ENCODE data around the gene ANKDD1A.

The ANKDD1A gene

GRCh38 chr15:64985366-64986033, 73.8 kb downstream of the ANKDD1A start:
- Histone ChIP-seq H3K9ac (ENCODE audit: low read depth, low read length) (no peak overlapping the region), H3K27me3 (ENCODE audit: control insufficient read depth, insufficient read depth, low read length) (no peaks in the 10 kb centered on the region)

GRCh38 chr15:64987136-64987535, 75.4 kb downstream of the ANKDD1A start:
- H3K27me3 ChIP-seq (ENCODE audit: control insufficient read depth, insufficient read depth, low read length) = no peaks in the 10 kb centered on the region
- H3K9me3 ChIP-seq (ENCODE audit: control insufficient read depth, insufficient read depth, low read length) = no peaks in the 10 kb centered on the region
- H3K36me3 ChIP-seq (ENCODE audit: control insufficient read depth, insufficient read depth, low read length) = no peaks in the 10 kb centered on the region
- H3K4me3 ChIP-seq (ENCODE audit: low read depth, low read length) = no peak overlapping the region
- peaks cover 2% of the 10 kb centered on the region for H3K4me1 ChIP-seq (ENCODE audit: control insufficient read depth, insufficient read depth, low read length)
- no peak overlapping the region for H3K9ac ChIP-seq (ENCODE audit: low read depth, low read length)

More at GRCh38 chr15:64985366-64986033, 73.8 kb downstream of the ANKDD1A start:
- Histone ChIP-seq H3K4me3 (ENCODE audit: low read depth, low read length) (no peak overlapping the region), H3K9me3 (ENCODE audit: control insufficient read depth, insufficient read depth, low read length) (no peaks in the 10 kb centered on the region), H3K36me3 (ENCODE audit: control insufficient read depth, insufficient read depth, low read length) (no peaks in the 10 kb centered on the region), H3K4me1 (ENCODE audit: control insufficient read depth, insufficient read depth, low read length) (peaks cover 2% of the 10 kb centered on the region)

DNA sequence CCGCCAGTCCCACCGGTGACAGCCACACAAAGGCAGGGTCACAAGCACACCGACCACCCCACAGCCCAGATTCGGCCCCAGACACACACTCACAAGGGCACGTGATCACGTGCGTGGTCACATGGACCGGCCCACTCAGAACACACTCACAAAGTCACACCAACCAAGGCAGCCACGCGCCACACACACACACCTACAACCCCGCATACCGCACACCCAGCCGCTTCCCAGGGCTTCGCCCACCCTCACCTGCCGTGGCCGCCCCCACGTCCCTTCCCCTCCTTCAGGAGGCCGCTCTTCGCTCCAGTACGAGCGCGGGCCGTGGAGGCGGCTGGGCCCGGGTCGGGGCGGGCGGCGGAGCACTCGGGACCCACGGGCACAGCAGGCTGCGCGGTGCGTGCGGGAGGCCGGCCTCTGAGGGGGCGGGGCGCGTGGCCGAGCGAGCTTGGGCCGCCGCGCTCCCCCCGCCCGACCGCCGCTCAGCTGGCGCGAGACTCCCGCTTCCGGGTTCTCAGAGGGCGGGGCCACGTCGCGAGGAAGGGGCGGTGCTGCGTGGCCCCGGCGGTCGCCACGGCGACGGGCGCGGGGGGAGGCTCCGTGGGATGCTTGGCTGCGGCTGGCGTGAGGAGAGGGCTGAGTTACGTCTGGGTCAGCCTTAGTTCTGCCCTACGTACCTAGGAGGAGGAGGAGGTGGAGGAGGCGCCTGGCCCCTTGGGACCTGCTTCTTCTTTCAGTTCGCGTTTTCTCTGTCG, 77.9 kb downstream of the ANKDD1A start, which contains the start of gene SPG21:
TSS of gene SPG21 (minus strand) at position 499 of the 752 bp plus-strand sequence. CDS start 6,345 bp downstream, outside the sequence.
- Histone ChIP-seq H3K36me3 (ENCODE audit: control insufficient read depth, insufficient read depth, low read length) (no peaks in the 10 kb centered on the region), H3K27me3 (ENCODE audit: control insufficient read depth, insufficient read depth, low read length) (no peaks in the 10 kb centered on the region), H3K9me3 (ENCODE audit: control insufficient read depth, insufficient read depth, low read length) (no peaks in the 10 kb centered on the region), H3K4me3 (ENCODE audit: low read depth, low read length) (peak within 1 kb of the TSS; percentile 96), H3K9ac (ENCODE audit: low read depth, low read length) (peak within 1 kb of the TSS; percentile 94), H3K4me1 (ENCODE audit: control insufficient read depth, insufficient read depth, low read length) (peaks cover 2% of the 10 kb centered on the region)

DNA sequence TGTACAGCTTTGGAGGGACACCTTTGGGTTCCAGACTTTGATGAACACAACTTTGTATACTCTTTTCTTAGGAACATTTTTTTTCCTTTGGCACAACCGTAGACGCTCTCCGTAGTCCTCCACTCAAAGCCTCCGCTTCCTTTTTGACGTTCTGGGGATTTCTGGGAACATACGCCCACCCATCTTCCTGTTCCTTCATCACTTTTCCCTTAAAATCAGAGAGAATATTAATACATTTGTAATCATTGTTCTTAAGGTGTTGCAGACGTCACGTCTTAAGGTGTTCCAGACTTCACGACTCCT, 78.4 kb downstream of the ANKDD1A start:
- peak overlapping the region; percentile 96 for H3K4me3 ChIP-seq (ENCODE audit: low read depth, low read length)
- H3K9ac ChIP-seq (ENCODE audit: low read depth, low read length) = peak overlapping the region; percentile 83
- H3K27me3 ChIP-seq (ENCODE audit: control insufficient read depth, insufficient read depth, low read length) = no peaks in the 10 kb centered on the region

DNA sequence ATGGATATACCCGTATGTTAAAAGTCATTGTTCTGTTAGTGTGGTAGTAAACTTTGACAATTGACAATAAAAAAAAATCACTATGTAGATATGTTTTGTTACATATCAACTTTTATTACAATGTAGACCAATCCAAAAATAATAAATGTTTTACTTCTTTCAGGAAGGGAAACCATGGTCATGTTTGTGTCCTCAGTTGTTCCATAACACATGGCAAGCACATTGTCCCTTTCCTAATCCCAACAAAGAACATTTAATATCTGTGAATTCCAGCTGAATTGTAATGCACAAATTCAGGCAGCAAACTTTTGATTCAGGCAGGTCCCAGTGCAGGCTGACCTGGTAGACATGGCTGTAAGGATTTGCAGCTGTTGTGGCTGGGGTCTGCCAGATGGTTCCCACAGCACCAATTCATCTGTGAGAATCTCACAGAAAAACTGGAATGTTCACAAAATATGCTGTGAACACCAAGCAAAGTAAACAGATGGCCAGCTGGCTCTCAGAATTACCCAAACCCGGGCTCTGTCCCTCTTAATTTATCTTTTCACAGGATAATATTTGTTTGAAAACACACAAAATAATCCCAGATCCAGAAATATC, 79.9 kb downstream of the ANKDD1A start:
- Histone ChIP-seq H3K36me3 (ENCODE audit: control insufficient read depth, insufficient read depth, low read length) (no peaks in the 10 kb centered on the region), H3K4me1 (ENCODE audit: control insufficient read depth, insufficient read depth, low read length) (peaks cover 2% of the 10 kb centered on the region), H3K9ac (ENCODE audit: low read depth, low read length) (no peak overlapping the region), H3K9me3 (ENCODE audit: control insufficient read depth, insufficient read depth, low read length) (no peaks in the 10 kb centered on the region), H3K4me3 (ENCODE audit: low read depth, low read length) (no peak overlapping the region), H3K27me3 (ENCODE audit: control insufficient read depth, insufficient read depth, low read length) (no peaks in the 10 kb centered on the region)

More for the DNA sequence above, 78.4 kb downstream of the ANKDD1A start:
- Histone ChIP-seq H3K9me3 (ENCODE audit: control insufficient read depth, insufficient read depth, low read length) (no peaks in the 10 kb centered on the region), H3K36me3 (ENCODE audit: control insufficient read depth, insufficient read depth, low read length) (no peaks in the 10 kb centered on the region), H3K4me1 (ENCODE audit: control insufficient read depth, insufficient read depth, low read length) (peaks cover 2% of the 10 kb centered on the region)

DNA sequence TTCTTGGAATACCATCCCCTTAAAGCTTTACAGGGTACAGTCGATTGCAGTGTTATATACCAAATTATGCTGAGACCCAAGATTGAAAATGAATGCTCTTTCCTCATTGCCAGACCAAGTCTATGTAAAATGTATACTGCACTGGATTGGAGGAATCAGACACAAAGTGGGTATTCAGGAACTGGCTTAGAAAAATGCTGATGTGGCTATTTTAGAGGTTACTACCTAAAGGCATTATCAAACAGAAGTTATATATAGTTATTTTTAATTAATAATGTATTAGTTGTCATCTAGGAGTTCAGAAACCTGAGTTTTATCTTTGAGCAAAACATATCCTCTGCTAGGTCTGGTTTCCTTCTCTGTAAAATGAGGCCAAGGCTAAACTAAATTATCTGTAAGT, 81.6 kb downstream of the ANKDD1A start:
- H3K36me3 ChIP-seq (ENCODE audit: control insufficient read depth, insufficient read depth, low read length) = no peaks in the 10 kb centered on the region
- H3K4me1 ChIP-seq (ENCODE audit: control insufficient read depth, insufficient read depth, low read length) = peaks cover 2% of the 10 kb centered on the region
- no peak overlapping the region for H3K4me3 ChIP-seq (ENCODE audit: low read depth, low read length)
- H3K9ac ChIP-seq (ENCODE audit: low read depth, low read length) = no peak overlapping the region
- no peaks in the 10 kb centered on the region for H3K27me3 ChIP-seq (ENCODE audit: control insufficient read depth, insufficient read depth, low read length)
- H3K9me3 ChIP-seq (ENCODE audit: control insufficient read depth, insufficient read depth, low read length) = no peaks in the 10 kb centered on the region

DNA sequence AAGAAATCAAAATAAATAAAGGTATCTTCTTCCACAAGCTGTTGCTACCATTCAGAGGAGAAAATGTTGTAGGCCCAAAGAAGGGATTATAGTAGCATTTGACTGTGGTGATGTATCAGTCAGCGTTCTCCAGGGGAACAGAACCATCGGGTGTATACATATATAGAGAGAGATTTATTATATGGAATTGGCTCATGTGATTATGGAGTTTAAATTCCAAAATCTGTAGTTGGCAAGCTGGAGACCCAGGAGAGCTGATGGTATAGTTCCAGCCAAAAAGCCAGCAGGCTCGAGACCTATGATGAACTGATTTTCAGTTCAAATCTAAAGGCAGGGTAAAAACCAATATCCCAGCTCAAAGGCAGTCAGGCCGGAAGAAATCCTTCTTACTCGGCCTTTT, 85.4 kb downstream of the ANKDD1A start:
- H3K27me3 ChIP-seq (ENCODE audit: control insufficient read depth, insufficient read depth, low read length) = no peaks in the 10 kb centered on the region
- no peak overlapping the region for H3K9ac ChIP-seq (ENCODE audit: low read depth, low read length)
- no peaks in the 10 kb centered on the region for H3K4me1 ChIP-seq (ENCODE audit: control insufficient read depth, insufficient read depth, low read length)
- H3K9me3 ChIP-seq (ENCODE audit: control insufficient read depth, insufficient read depth, low read length) = no peaks in the 10 kb centered on the region
- no peak overlapping the region for H3K4me3 ChIP-seq (ENCODE audit: low read depth, low read length)
- no peaks in the 10 kb centered on the region for H3K36me3 ChIP-seq (ENCODE audit: control insufficient read depth, insufficient read depth, low read length)

DNA sequence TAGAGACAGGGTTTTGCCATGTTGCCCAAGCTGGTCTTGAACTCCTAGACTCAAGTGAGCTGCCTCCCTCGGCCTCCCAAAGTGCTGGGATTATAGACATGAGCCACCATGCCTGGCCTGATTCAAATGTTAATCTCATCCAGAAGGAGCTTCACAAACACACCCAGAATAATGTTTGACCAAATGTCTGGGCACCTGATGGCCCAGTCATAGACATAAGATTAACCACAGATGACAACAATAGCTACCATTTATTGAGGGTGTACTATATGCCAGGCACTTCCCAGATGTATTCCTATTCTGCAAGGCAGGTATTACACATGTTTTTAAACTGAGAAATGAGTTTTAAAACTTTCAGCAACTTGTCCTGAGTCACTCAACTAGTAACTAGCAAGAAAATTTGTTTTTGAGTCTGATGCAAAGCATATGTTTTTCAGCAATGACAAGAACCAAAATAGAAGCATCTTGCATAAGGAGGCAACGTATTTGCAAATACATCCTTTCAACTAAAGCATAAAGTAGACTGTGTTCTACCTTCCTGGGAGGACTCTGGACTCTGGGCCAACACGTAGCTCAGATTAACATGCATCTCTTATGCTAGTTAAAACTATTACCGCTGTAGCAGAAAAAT, 86.2 kb downstream of the ANKDD1A start:
- no peaks in the 10 kb centered on the region for H3K27me3 ChIP-seq (ENCODE audit: control insufficient read depth, insufficient read depth, low read length)
- no peak overlapping the region for H3K9ac ChIP-seq (ENCODE audit: low read depth, low read length)
- H3K36me3 ChIP-seq (ENCODE audit: control insufficient read depth, insufficient read depth, low read length) = no peaks in the 10 kb centered on the region
- H3K4me3 ChIP-seq (ENCODE audit: low read depth, low read length) = no peak overlapping the region
- H3K4me1 ChIP-seq (ENCODE audit: control insufficient read depth, insufficient read depth, low read length) = no peaks in the 10 kb centered on the region
- H3K9me3 ChIP-seq (ENCODE audit: control insufficient read depth, insufficient read depth, low read length) = no peaks in the 10 kb centered on the region

DNA sequence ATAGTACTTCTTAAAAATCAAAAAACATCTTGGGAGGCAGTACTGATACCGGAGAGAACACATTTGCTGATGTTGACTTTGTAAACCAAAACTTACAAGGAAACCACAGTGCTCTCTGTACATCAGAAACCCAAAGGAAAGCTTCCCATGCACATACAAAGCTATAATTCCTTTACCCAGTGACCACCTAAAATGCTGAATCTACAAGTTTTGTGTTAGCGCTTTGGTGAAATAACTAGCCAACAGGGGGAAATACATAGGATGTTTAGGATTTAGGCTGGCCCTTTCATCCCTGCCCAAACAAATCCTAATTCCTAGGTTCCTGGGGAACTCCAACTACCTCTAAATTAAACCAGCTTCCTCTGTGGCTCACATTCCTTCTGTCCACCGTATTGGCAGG, 93.3 kb downstream of the ANKDD1A start:
- Histone ChIP-seq H3K4me3 (ENCODE audit: low read depth, low read length) (no peak overlapping the region), H3K36me3 (ENCODE audit: control insufficient read depth, insufficient read depth, low read length) (peaks cover 3% of the 10 kb centered on the region), H3K27me3 (ENCODE audit: control insufficient read depth, insufficient read depth, low read length) (no peaks in the 10 kb centered on the region), H3K4me1 (ENCODE audit: control insufficient read depth, insufficient read depth, low read length) (peaks cover 4% of the 10 kb centered on the region), H3K9me3 (ENCODE audit: control insufficient read depth, insufficient read depth, low read length) (no peaks in the 10 kb centered on the region), H3K9ac (ENCODE audit: low read depth, low read length) (no peak overlapping the region)

- Histone ChIP-seq H3K36me3 (ENCODE audit: control insufficient read depth, insufficient read depth, low read length) (peaks cover 3% of the 10 kb centered on the region), H3K4me1 (ENCODE audit: control insufficient read depth, insufficient read depth, low read length) (peaks cover 4% of the 10 kb centered on the region), H3K27me3 (ENCODE audit: control insufficient read depth, insufficient read depth, low read length) (no peaks in the 10 kb centered on the region), H3K9ac (ENCODE audit: low read depth, low read length) (no peak overlapping the region), H3K4me3 (ENCODE audit: low read depth, low read length) (no peak overlapping the region), H3K9me3 (ENCODE audit: control insufficient read depth, insufficient read depth, low read length) (no peaks in the 10 kb centered on the region)
Measured at GRCh38 chr15:65006876-65007275, 95.2 kb downstream of the ANKDD1A start.

Measured in iPS-15b (cell line).